Measurements from ENCODE around the gene CARS1.

The CARS1 gene

GRCh38 chr11:3087821-3088800 lies 30.9 kb upstream of the CARS1 start:
- H3K4me3 ChIP-seq (ENCODE audit: low read depth, low read length): no peak overlapping the region
- no peak for TF ChIP-seq CTCF (IDR thresholded peaks at IDR 0.05; ENCODE audit: low read depth, low read length)

GRCh38 chr11:3087373-3087772 lies 30.1 kb upstream of the CARS1 start:
- no peak for TF ChIP-seq CTCF (IDR thresholded peaks at IDR 0.05; ENCODE audit: low read depth, low read length)
- H3K4me3 ChIP-seq (ENCODE audit: low read depth, low read length): no peak overlapping the region

DNA sequence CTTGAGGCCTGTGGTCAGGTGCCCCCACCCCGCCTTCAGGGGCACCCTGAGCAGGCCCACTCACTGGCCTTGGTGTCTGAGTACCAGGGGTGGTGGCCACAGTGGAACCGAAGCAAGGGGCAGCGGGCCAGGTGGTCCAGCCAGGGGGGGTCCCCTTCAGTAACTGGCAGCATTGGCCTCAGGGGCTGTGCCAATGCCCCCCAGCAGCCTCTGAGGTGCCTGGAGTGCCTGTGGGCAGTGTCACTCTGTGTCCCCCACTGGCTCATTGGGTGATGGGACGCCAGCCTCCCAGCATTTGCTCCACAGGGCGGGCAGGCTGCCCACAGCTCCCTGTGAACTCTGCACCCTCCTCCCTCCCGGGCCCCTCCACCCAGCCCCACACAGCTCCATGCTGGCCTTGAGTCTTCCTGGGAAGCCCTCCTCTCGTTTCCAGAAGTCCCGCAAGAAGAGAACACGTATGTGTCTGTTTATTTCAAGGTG lies 29.5 kb upstream of the CARS1 start:
- H3K4me3 ChIP-seq (ENCODE audit: low read depth, low read length): no peak overlapping the region
- no peak for TF ChIP-seq CTCF (IDR thresholded peaks at IDR 0.05; ENCODE audit: low read depth, low read length)

DNA sequence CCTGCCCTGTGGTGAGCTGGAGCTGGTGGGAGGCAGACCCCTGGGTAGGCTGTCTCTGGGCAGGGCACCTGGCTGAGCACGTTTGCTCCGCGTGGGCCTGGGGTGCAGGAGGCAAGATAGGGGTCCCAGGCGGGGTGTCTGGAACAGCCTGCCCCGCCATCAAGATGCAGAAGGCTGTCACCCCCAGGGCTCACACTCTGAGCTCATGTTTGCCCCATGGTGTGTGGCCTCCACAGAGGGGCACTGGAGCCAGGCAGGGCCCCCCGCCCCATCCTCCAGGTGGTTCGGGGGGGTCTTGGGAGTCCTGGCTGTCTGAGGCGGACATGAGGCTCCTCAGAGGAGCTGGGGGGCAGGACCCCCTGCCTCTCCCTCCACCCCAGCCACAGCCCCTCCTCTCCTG lies 28.9 kb upstream of the CARS1 start:
- no peak overlapping the region for H3K4me3 ChIP-seq (ENCODE audit: low read depth, low read length)
- no peak for TF ChIP-seq CTCF (IDR thresholded peaks at IDR 0.05; ENCODE audit: low read depth, low read length)

GRCh38 chr11:3085052-3085451 lies 27.8 kb upstream of the CARS1 start:
- TF ChIP-seq CTCF (IDR thresholded peaks at IDR 0.05; ENCODE audit: low read depth, low read length): no peak

GRCh38 chr11:3083321-3083720 lies 26.1 kb upstream of the CARS1 start:
- no peak overlapping the region for H3K4me3 ChIP-seq (ENCODE audit: low read depth, low read length)
- no peak for TF ChIP-seq CTCF (IDR thresholded peaks at IDR 0.05; ENCODE audit: low read depth, low read length)

More at GRCh38 chr11:3085052-3085451, 27.8 kb upstream of the CARS1 start:
- H3K4me3 ChIP-seq (ENCODE audit: low read depth, low read length): no peak overlapping the region

DNA sequence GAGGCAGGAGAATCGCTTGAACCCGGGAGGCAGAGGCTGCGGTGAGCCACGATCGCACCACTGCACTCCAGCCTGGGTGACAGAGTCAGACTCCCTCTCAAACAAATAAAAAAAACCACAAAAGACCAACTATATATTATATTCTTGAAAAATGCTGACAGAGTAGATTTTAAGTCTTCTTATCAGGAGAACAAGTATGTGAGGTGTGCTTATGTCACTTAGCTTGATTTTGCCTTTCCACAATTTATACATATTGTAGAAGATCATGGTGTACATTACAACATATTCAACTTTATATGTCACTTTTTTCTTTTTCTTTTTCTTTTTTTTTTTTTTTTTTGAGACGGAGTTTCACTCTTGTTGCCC lies 24.1 kb upstream of the CARS1 start:
- TF ChIP-seq CTCF (IDR thresholded peaks at IDR 0.05; ENCODE audit: low read depth, low read length): no peak
- H3K4me3 ChIP-seq (ENCODE audit: low read depth, low read length): no peak overlapping the region

Measured in WI38 (cell line).